ENCODE measurements around the gene RBFOX2. TPM values are rescaled to one million over a fixed set of nuclear protein-coding genes. Genes with fewer than 3 reads are reported as not detected.
"Not testable (repeated sequence)": the region's sequence is repeated elsewhere in the genome, so short reads cannot be mapped to it uniquely, and the experiment has no call there.

The RBFOX2 gene
- total RNA-seq, 1 experiment from 2014 or later: 24.2 TPM

DNA sequence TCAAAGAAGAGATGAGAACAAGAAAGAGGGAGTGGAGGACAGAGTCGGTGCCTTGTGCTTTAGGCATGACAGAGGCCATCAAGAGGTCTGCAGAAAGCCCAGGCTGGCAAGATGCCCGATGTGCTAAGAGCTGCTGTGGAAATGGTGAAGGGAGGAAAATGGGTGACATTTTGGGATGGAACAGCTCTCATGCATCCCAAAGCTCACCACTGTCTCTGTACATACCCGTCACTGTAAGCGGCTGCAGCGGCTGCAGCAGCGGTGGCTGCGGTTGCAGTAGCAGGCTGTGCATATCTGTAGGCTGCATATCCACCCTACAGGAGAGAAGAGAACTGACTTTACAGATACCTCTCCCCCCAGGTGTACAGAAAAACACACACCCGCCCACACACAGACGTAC is 282.4 kb downstream of the RBFOX2 start:
- Histone ChIP-seq H3K27me3 (ENCODE audit: low read length) (no peaks in the 10 kb centered on the region), H3K9ac (ENCODE audit: low read length) (no peak overlapping the region), H3K79me2 (ENCODE audit: low read length) (no peaks in the 10 kb centered on the region), H3K4me3 (ENCODE audit: low read length) (no peak overlapping the region), H4K20me1 (ENCODE audit: insufficient read depth, low read depth, low read length) (no peaks in the 10 kb centered on the region), H3K9me3 (ENCODE audit: low read length) (no peaks in the 10 kb centered on the region), H3K27ac (ENCODE audit: low read length) (no peak overlapping the region), H3K4me2 (ENCODE audit: low read depth, low read length, poor library complexity, severe bottlenecking) (no peak overlapping the region), H3K4me1 (ENCODE audit: low read length) (peaks cover 63% of the 10 kb centered on the region), H2AFZ (ENCODE audit: low read length) (no peak overlapping the region), H3K36me3 (ENCODE audit: insufficient read depth, low read length) (no peaks in the 10 kb centered on the region), H3K9me2 (replicated peaks; ENCODE audit: insufficient read depth, low read length) (no peaks in the 10 kb centered on the region)
- DNase-seq: no peak

GRCh38 chr22:35743326-35743860 is 285.2 kb downstream of the RBFOX2 start:
- H3K4me2 ChIP-seq (ENCODE audit: low read depth, low read length, poor library complexity, severe bottlenecking): no peak overlapping the region
- no peaks in the 10 kb centered on the region for H3K36me3 ChIP-seq (ENCODE audit: insufficient read depth, low read length)
- H3K27ac ChIP-seq (ENCODE audit: low read length): no peak overlapping the region
- H2AFZ ChIP-seq (ENCODE audit: low read length): no peak overlapping the region
- H3K9me3 ChIP-seq (ENCODE audit: low read length): no peaks in the 10 kb centered on the region
- H4K20me1 ChIP-seq (ENCODE audit: insufficient read depth, low read depth, low read length): no peaks in the 10 kb centered on the region
- no peaks in the 10 kb centered on the region for H3K27me3 ChIP-seq (ENCODE audit: low read length)
- H3K4me3 ChIP-seq (ENCODE audit: low read length): no peak overlapping the region
- H3K9me2 ChIP-seq (replicated peaks; ENCODE audit: insufficient read depth, low read length): no peaks in the 10 kb centered on the region
- no peak for DNase-seq
- peaks cover 35% of the 10 kb centered on the region for H3K4me1 ChIP-seq (ENCODE audit: low read length)
- no peaks in the 10 kb centered on the region for H3K79me2 ChIP-seq (ENCODE audit: low read length)
- H3K9ac ChIP-seq (ENCODE audit: low read length): no peak overlapping the region

GRCh38 chr22:35742342-35743100 is 286.1 kb downstream of the RBFOX2 start:
- Histone ChIP-seq H3K27me3 (ENCODE audit: low read length) (no peaks in the 10 kb centered on the region), H3K4me2 (ENCODE audit: low read depth, low read length, poor library complexity, severe bottlenecking) (no peak overlapping the region), H3K36me3 (ENCODE audit: insufficient read depth, low read length) (no peaks in the 10 kb centered on the region)

GRCh38 chr22:35740616-35741015 is 288.0 kb downstream of the RBFOX2 start:
- Histone ChIP-seq H3K9me2 (replicated peaks; ENCODE audit: insufficient read depth, low read length) (no peaks in the 10 kb centered on the region), H3K9me3 (ENCODE audit: low read length) (no peaks in the 10 kb centered on the region)

More at GRCh38 chr22:35742342-35743100, 286.1 kb downstream of the RBFOX2 start:
- H3K9me2 ChIP-seq (replicated peaks; ENCODE audit: insufficient read depth, low read length): no peaks in the 10 kb centered on the region
- no peaks in the 10 kb centered on the region for H3K9me3 ChIP-seq (ENCODE audit: low read length)
- H3K27ac ChIP-seq (ENCODE audit: low read length): no peak overlapping the region
- no peaks in the 10 kb centered on the region for H3K79me2 ChIP-seq (ENCODE audit: low read length)
- no peak overlapping the region for H3K4me3 ChIP-seq (ENCODE audit: low read length)
- no peak overlapping the region for H2AFZ ChIP-seq (ENCODE audit: low read length)
- DNase-seq: no peak
- no peak overlapping the region for H3K9ac ChIP-seq (ENCODE audit: low read length)
- peaks cover 26% of the 10 kb centered on the region for H3K4me1 ChIP-seq (ENCODE audit: low read length)
- H4K20me1 ChIP-seq (ENCODE audit: insufficient read depth, low read depth, low read length): no peaks in the 10 kb centered on the region

GRCh38 chr22:35739931-35740380 is 288.7 kb downstream of the RBFOX2 start:
- no peak overlapping the region for H3K27ac ChIP-seq (ENCODE audit: low read length)
- H3K9me3 ChIP-seq (ENCODE audit: low read length): no peaks in the 10 kb centered on the region
- H4K20me1 ChIP-seq (ENCODE audit: insufficient read depth, low read depth, low read length): no peaks in the 10 kb centered on the region
- no peak overlapping the region for H2AFZ ChIP-seq (ENCODE audit: low read length)
- H3K9ac ChIP-seq (ENCODE audit: low read length): no peak overlapping the region
- H3K36me3 ChIP-seq (ENCODE audit: insufficient read depth, low read length): no peaks in the 10 kb centered on the region
- H3K79me2 ChIP-seq (ENCODE audit: low read length): no peaks in the 10 kb centered on the region
- H3K4me3 ChIP-seq (ENCODE audit: low read length): no peak overlapping the region
- H3K27me3 ChIP-seq (ENCODE audit: low read length): no peaks in the 10 kb centered on the region
- H3K9me2 ChIP-seq (replicated peaks; ENCODE audit: insufficient read depth, low read length): no peaks in the 10 kb centered on the region
- peaks cover 13% of the 10 kb centered on the region for H3K4me1 ChIP-seq (ENCODE audit: low read length)
- H3K4me2 ChIP-seq (ENCODE audit: low read depth, low read length, poor library complexity, severe bottlenecking): no peak overlapping the region
- no peak for DNase-seq

More at GRCh38 chr22:35740616-35741015, 288.0 kb downstream of the RBFOX2 start:
- Histone ChIP-seq H3K27me3 (ENCODE audit: low read length) (no peaks in the 10 kb centered on the region), H3K36me3 (ENCODE audit: insufficient read depth, low read length) (no peaks in the 10 kb centered on the region), H3K4me3 (ENCODE audit: low read length) (no peak overlapping the region), H3K4me2 (ENCODE audit: low read depth, low read length, poor library complexity, severe bottlenecking) (no peak overlapping the region), H4K20me1 (ENCODE audit: insufficient read depth, low read depth, low read length) (no peaks in the 10 kb centered on the region), H3K27ac (ENCODE audit: low read length) (no peak overlapping the region), H3K4me1 (ENCODE audit: low read length) (peaks cover 20% of the 10 kb centered on the region), H2AFZ (ENCODE audit: low read length) (no peak overlapping the region), H3K9ac (ENCODE audit: low read length) (no peak overlapping the region), H3K79me2 (ENCODE audit: low read length) (no peaks in the 10 kb centered on the region)
- DNase-seq: no peak

GRCh38 chr22:35739076-35739930 is 289.3 kb downstream of the RBFOX2 start:
- H3K4me1 ChIP-seq (ENCODE audit: low read length): peaks cover 7% of the 10 kb centered on the region
- H3K9me3 ChIP-seq (ENCODE audit: low read length): no peaks in the 10 kb centered on the region
- no peaks in the 10 kb centered on the region for H3K79me2 ChIP-seq (ENCODE audit: low read length)
- no peaks in the 10 kb centered on the region for H4K20me1 ChIP-seq (ENCODE audit: insufficient read depth, low read depth, low read length)
- no peak overlapping the region for H3K4me2 ChIP-seq (ENCODE audit: low read depth, low read length, poor library complexity, severe bottlenecking)
- H2AFZ ChIP-seq (ENCODE audit: low read length): no peak overlapping the region
- H3K4me3 ChIP-seq (ENCODE audit: low read length): no peak overlapping the region
- no peak overlapping the region for H3K9ac ChIP-seq (ENCODE audit: low read length)
- no peak overlapping the region for H3K27ac ChIP-seq (ENCODE audit: low read length)
- H3K27me3 ChIP-seq (ENCODE audit: low read length): no peaks in the 10 kb centered on the region
- no peaks in the 10 kb centered on the region for H3K9me2 ChIP-seq (replicated peaks; ENCODE audit: insufficient read depth, low read length)
- no peaks in the 10 kb centered on the region for H3K36me3 ChIP-seq (ENCODE audit: insufficient read depth, low read length)
- DNase-seq: no peak

GRCh38 chr22:35737886-35738285 is 290.7 kb downstream of the RBFOX2 start:
- not testable (repeated sequence) for H3K79me2 ChIP-seq (ENCODE audit: low read length); H3K4me1 ChIP-seq (ENCODE audit: low read length); DNase-seq; H3K9me3 ChIP-seq (ENCODE audit: low read length); H3K27ac ChIP-seq (ENCODE audit: low read length); H3K4me3 ChIP-seq (ENCODE audit: low read length); H3K9me2 ChIP-seq (replicated peaks; ENCODE audit: insufficient read depth, low read length); H3K27me3 ChIP-seq (ENCODE audit: low read length); H3K36me3 ChIP-seq (ENCODE audit: insufficient read depth, low read length); H3K4me2 ChIP-seq (ENCODE audit: low read depth, low read length, poor library complexity, severe bottlenecking); H3K9ac ChIP-seq (ENCODE audit: low read length); H4K20me1 ChIP-seq (ENCODE audit: insufficient read depth, low read depth, low read length); H2AFZ ChIP-seq (ENCODE audit: low read length)

- no peaks in the 10 kb centered on the region for H3K79me2 ChIP-seq (ENCODE audit: low read length)
- no peaks in the 10 kb centered on the region for H3K36me3 ChIP-seq (ENCODE audit: insufficient read depth, low read length)
- H3K4me3 ChIP-seq (ENCODE audit: low read length): no peak overlapping the region
- no peaks in the 10 kb centered on the region for H4K20me1 ChIP-seq (ENCODE audit: insufficient read depth, low read depth, low read length)
- no peaks in the 10 kb centered on the region for H3K9me2 ChIP-seq (replicated peaks; ENCODE audit: insufficient read depth, low read length)
- H3K4me1 ChIP-seq (ENCODE audit: low read length): no peaks in the 10 kb centered on the region
- no peaks in the 10 kb centered on the region for H3K9me3 ChIP-seq (ENCODE audit: low read length)
- no peak for DNase-seq
- no peak overlapping the region for H3K9ac ChIP-seq (ENCODE audit: low read length)
- H3K4me2 ChIP-seq (ENCODE audit: low read depth, low read length, poor library complexity, severe bottlenecking): no peak overlapping the region
- H2AFZ ChIP-seq (ENCODE audit: low read length): no peak overlapping the region
- no peak overlapping the region for H3K27ac ChIP-seq (ENCODE audit: low read length)
- no peaks in the 10 kb centered on the region for H3K27me3 ChIP-seq (ENCODE audit: low read length)
Observed at GRCh38 chr22:35736701-35737100, 291.9 kb downstream of the RBFOX2 start.

All from Karpas-422 (cell line).